ENCODE results near the gene YPEL1.

The YPEL1 gene

DNA sequence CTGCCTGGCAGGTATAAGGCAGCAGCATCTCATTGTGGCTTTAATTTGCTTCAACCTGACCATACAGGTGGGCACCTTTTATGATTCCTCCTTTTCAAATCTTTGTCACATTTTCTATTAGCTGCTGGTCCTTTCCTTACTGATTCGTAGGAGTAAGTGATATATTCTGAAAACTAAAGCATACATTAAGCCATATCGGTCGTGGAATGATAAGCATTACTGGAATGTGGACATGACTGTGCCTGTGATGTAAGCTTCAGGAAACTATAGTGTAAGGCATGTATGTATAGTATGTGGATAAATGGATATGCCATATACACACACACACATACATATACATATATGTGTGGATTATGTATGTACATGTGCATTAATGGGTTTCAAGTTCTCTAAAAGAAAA is 20.8 kb downstream of the YPEL1 start:
- Histone ChIP-seq H3K4me1 (ENCODE audit: insufficient read depth, low read length) (no peaks in the 10 kb centered on the region), H3K9me3 (ENCODE audit: insufficient read depth, low read depth, low read length) (no peaks in the 10 kb centered on the region), H3K36me3 (ENCODE audit: insufficient read depth, low read depth, low read length) (peaks cover 8% of the 10 kb centered on the region; the same call in 1 of the 2 replicates), H3K4me3 (ENCODE audit: low read length) (no peak overlapping the region), H3K27ac (ENCODE audit: low read length) (no peak overlapping the region), H3K9ac (ENCODE audit: low read depth, low read length) (no peak overlapping the region), H3K27me3 (ENCODE audit: insufficient read depth, low read length) (no peaks in the 10 kb centered on the region)

DNA sequence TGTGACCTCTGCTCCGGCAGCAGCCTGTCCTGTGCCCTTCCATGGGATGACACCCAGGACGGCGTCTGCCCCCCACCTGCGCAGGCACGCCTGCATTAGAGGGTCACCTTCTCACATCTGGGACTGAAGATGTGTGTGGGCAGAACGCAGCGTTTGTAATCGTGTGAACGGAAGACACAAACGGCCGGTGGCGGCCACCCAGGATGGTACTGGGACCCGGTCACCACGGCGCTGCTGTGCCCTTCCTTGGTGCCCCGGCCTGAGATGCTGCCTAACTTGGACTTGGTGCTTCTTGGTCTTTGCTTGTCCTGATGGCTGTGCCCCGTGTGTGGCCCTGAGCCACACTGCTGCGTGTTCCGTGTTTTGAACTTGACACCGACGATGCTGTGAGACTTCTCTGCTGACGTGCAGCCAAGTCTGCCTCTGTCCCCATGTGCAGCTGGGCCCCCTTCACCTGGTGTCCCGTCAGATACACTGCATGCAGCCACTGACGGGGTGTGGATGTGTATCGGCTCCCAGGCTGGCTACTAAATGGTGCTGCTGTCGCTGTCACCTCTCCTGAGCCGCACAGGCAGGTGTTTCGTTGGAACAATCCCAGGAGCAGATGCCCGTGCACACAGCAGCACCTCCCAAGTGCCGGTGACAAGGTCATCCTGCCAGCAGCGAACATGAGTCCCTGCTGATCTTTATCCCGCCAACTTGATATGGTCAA is 21.4 kb downstream of the YPEL1 start:
- no peak overlapping the region for H3K9ac ChIP-seq (ENCODE audit: low read depth, low read length)
- H3K27me3 ChIP-seq (ENCODE audit: insufficient read depth, low read length) = no peaks in the 10 kb centered on the region
- H3K36me3 ChIP-seq (ENCODE audit: insufficient read depth, low read depth, low read length) = peaks cover 8% of the 10 kb centered on the region; the same call in 1 of the 2 replicates
- no peaks in the 10 kb centered on the region for H3K4me1 ChIP-seq (ENCODE audit: insufficient read depth, low read length)
- no peak overlapping the region for H3K27ac ChIP-seq (ENCODE audit: low read length)
- H3K4me3 ChIP-seq (ENCODE audit: low read length) = no peak overlapping the region
- H3K9me3 ChIP-seq (ENCODE audit: insufficient read depth, low read depth, low read length) = no peaks in the 10 kb centered on the region

DNA sequence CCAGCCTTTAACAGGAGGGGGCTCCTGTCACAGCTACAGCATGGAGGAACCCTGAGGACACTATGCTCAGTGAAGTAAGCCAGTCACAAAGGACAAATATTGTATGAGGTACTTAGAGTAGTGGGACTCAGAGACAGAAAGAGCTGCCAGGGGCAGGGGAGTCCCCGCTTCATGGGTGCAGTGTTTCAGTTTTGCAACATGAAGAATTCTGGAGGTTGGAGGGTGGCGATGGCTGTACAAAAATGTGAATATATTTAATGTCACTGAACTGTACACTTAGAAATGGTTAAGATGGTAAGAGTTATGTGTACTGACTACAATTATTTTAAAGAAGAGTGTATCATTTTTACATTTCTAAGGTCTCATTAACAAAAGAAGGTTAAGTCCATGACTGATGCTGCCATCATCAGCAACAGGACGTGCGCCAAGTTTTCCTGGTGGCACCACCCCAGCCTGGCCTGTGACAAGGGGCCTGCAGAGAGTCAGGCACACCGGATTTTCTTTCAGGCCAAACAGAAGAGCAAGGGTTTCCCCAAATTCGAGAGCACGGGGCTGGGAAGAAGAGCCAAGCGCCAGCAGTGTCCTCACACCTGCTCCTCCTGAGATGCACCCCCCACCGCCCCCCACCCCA is 22.1 kb downstream of the YPEL1 start:
- H3K4me1 ChIP-seq (ENCODE audit: insufficient read depth, low read length) = no peaks in the 10 kb centered on the region
- H3K9ac ChIP-seq (ENCODE audit: low read depth, low read length) = no peak overlapping the region
- peaks cover 8% of the 10 kb centered on the region; the same call in 1 of the 2 replicates for H3K36me3 ChIP-seq (ENCODE audit: insufficient read depth, low read depth, low read length)
- no peak overlapping the region for H3K27ac ChIP-seq (ENCODE audit: low read length)
- no peak overlapping the region for H3K4me3 ChIP-seq (ENCODE audit: low read length)
- H3K9me3 ChIP-seq (ENCODE audit: insufficient read depth, low read depth, low read length) = no peaks in the 10 kb centered on the region
- no peaks in the 10 kb centered on the region for H3K27me3 ChIP-seq (ENCODE audit: insufficient read depth, low read length)

DNA sequence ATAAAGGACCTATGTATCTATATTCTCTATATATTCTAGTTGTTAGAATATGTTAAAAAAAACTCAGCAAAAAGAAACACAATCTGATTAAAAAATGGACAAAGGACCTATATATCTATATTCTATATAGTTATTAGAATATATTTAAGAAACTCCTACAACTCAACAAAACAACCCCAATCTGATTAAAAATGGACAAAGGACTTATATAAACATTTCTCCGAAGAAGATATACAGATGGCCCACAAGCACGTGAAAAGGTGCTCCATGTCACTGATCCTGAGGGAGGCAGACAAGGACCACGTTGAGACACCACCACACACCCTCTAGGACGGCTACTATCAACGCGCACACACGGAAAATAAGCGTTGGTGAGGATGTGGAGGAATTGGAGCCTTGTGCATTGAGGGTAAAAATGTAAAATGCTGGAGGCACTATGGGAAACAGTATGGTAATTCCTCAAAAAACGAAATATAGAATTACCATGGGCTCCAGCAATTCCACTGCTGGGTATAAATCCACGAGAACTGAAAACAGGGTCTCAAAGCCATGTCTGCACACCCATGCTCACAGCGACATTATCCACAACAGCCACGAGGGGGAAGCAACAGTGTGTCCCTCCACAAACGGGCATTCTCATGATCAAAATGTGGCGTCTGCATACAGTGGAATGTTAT is 22.7 kb downstream of the YPEL1 start:
- H3K9me3 ChIP-seq (ENCODE audit: insufficient read depth, low read depth, low read length) = no peaks in the 10 kb centered on the region
- H3K36me3 ChIP-seq (ENCODE audit: insufficient read depth, low read depth, low read length) = peaks cover 8% of the 10 kb centered on the region; the same call in 1 of the 2 replicates
- no peak overlapping the region for H3K27ac ChIP-seq (ENCODE audit: low read length)
- no peak overlapping the region for H3K4me3 ChIP-seq (ENCODE audit: low read length)
- no peaks in the 10 kb centered on the region for H3K4me1 ChIP-seq (ENCODE audit: insufficient read depth, low read length)
- no peak overlapping the region for H3K9ac ChIP-seq (ENCODE audit: low read depth, low read length)
- no peaks in the 10 kb centered on the region for H3K27me3 ChIP-seq (ENCODE audit: insufficient read depth, low read length)

DNA sequence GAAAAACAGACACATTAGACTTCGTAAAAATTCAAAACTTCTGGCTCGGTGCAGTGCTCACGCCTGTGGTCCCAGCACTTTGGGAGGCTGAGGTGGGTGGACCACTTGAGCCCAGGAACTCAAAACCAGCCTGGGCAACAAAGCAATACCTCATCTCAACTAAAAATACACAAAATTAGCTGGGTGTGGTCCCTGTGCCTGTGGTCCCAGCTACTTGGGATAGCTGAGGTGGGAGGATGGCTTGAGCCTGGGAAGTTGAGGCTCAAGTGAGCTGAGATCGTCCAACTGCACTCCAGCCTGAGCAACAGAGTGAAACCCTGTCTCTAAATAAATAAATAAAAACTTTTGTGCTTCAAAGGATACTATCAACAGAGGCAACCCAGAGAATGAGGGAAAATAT is 23.7 kb downstream of the YPEL1 start:
- Histone ChIP-seq H3K9ac (ENCODE audit: low read depth, low read length) (no peak overlapping the region), H3K9me3 (ENCODE audit: insufficient read depth, low read depth, low read length) (no peaks in the 10 kb centered on the region), H3K4me3 (ENCODE audit: low read length) (no peak overlapping the region), H3K36me3 (ENCODE audit: insufficient read depth, low read depth, low read length) (peaks cover 8% of the 10 kb centered on the region; the same call in 1 of the 2 replicates), H3K4me1 (ENCODE audit: insufficient read depth, low read length) (no peaks in the 10 kb centered on the region), H3K27ac (ENCODE audit: low read length) (no peak overlapping the region), H3K27me3 (ENCODE audit: insufficient read depth, low read length) (no peaks in the 10 kb centered on the region)

DNA sequence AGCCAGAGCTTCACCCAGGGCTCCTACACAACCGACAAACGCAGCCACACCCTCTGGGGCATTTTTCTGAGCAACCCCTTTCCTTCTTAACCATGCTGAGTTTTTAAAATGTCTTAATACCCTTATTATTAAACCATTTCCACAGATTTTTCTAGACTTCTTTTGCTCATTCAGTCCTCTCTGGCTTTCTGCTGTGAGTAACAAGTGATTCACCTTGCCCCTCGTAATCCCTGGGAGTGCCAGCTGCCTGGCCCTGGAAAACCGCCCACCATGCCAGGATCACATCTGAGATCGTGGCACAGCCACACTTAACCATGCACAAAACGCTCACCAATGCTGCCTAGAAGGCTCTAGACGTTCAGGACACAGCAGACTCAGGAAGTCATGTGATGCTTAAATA is 25.4 kb downstream of the YPEL1 start:
- Histone ChIP-seq H3K4me3 (ENCODE audit: low read length) (no peak overlapping the region), H3K9me3 (ENCODE audit: insufficient read depth, low read depth, low read length) (no peaks in the 10 kb centered on the region), H3K9ac (ENCODE audit: low read depth, low read length) (no peak overlapping the region), H3K36me3 (ENCODE audit: insufficient read depth, low read depth, low read length) (peaks cover 8% of the 10 kb centered on the region; the same call in 1 of the 2 replicates), H3K27me3 (ENCODE audit: insufficient read depth, low read length) (no peaks in the 10 kb centered on the region), H3K4me1 (ENCODE audit: insufficient read depth, low read length) (no peaks in the 10 kb centered on the region), H3K27ac (ENCODE audit: low read length) (no peak overlapping the region)

DNA sequence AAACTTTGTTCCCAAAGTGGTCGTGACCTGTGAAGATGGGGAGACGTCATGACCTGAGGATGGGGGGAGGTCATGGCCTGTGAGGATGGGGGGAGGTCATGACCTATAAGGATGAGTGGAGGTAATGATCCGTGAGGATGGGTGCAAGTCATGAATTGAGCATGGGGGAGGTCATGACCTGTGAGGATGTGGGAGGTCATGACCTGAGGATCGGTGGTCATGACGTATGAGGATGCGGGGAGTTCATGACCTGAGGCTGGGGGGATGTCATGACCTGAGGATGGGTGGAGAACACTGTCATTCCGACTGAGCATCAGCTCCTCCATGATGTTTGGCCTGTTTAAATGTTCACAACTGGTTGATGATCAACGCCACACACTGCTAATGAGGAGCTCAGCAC is 25.9 kb downstream of the YPEL1 start:
- Histone ChIP-seq H3K36me3 (ENCODE audit: insufficient read depth, low read depth, low read length) (peaks cover 8% of the 10 kb centered on the region; the same call in 1 of the 2 replicates), H3K27me3 (ENCODE audit: insufficient read depth, low read length) (no peaks in the 10 kb centered on the region), H3K9ac (ENCODE audit: low read depth, low read length) (no peak overlapping the region), H3K27ac (ENCODE audit: low read length) (no peak overlapping the region), H3K9me3 (ENCODE audit: insufficient read depth, low read depth, low read length) (no peaks in the 10 kb centered on the region), H3K4me1 (ENCODE audit: insufficient read depth, low read length) (no peaks in the 10 kb centered on the region), H3K4me3 (ENCODE audit: low read length) (no peak overlapping the region)

DNA sequence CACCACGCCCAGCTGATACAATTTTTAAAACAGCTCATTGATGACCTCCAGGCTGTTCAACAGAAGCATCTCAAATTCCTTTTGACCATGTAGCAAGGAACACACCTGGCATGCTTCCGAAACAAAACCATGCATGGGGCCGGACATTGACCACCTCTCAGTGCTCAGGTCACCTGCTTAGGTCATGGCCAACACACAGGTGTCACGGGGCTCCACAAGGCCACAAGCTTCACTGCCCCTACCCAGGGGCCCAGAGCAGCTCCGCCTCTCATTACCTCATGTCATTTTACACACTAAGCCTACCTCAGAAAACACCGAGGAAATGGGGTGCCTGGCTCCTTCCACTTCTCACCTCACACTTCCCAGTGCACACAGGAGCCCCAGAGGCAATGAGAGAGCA is 26.6 kb downstream of the YPEL1 start:
- Histone ChIP-seq H3K4me3 (ENCODE audit: low read length) (no peak overlapping the region), H3K4me1 (ENCODE audit: insufficient read depth, low read length) (no peaks in the 10 kb centered on the region), H3K27me3 (ENCODE audit: insufficient read depth, low read length) (no peaks in the 10 kb centered on the region), H3K9me3 (ENCODE audit: insufficient read depth, low read depth, low read length) (no peaks in the 10 kb centered on the region), H3K27ac (ENCODE audit: low read length) (no peak overlapping the region), H3K9ac (ENCODE audit: low read depth, low read length) (no peak overlapping the region), H3K36me3 (ENCODE audit: insufficient read depth, low read depth, low read length) (peaks cover 8% of the 10 kb centered on the region; the same call in 1 of the 2 replicates)

DNA sequence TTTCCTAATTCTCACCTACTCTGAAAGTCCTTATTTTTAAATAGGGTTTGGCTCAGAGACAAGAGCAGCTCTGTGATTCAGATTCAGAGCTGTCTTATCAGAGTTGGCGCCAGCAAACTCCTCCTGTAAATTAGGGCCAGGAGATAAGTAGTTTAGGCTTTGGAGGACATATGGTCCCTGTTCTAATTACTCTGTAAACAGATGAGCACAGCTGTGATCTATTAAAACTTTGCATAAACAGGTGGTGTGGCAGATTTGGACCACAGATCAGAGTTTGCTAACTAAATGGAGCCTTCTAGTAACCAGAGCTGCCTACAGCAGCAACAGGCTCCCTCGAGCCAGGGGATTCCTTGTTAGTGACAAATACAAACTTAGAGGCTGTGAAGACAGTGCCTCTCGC is 27.9 kb downstream of the YPEL1 start:
- Histone ChIP-seq H3K9ac (ENCODE audit: low read depth, low read length) (no peak overlapping the region), H3K4me3 (ENCODE audit: low read length) (no peak overlapping the region), H3K9me3 (ENCODE audit: insufficient read depth, low read depth, low read length) (no peaks in the 10 kb centered on the region), H3K27me3 (ENCODE audit: insufficient read depth, low read length) (no peaks in the 10 kb centered on the region), H3K4me1 (ENCODE audit: insufficient read depth, low read length) (no peaks in the 10 kb centered on the region), H3K27ac (ENCODE audit: low read length) (no peak overlapping the region), H3K36me3 (ENCODE audit: insufficient read depth, low read depth, low read length) (peaks cover 11% of the 10 kb centered on the region; the same call in 1 of the 2 replicates)

DNA sequence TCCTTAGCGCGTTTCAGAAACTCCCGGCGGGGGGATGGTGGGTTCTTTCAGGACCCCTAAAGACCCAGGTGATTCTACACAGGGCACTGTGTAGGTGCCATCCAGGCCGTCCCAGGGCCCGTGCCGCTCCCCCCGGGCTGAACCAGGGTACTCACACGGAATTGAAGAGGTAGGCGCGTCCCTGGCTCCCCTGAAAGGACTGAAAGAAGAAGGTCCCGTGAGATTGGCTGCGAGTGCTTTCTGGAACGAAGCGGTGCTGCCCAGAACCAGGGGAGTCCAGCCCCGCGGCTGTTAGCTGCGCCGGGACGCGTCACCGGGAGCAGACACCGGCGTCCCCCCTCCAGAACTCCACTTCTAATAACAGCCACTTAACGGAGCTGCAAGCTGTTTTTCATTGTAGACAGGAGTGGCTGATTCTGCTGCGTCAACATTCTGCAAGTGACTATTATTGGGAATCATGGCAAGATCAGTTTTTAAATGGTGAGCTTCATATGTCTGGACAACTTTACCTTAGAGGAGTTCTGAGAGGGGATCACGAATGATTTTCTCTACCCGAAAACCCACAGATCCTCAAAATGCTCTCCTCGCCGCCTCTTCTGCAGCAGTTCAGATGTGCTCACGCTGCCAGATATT is 31.8 kb downstream of the YPEL1 start:
- no peaks in the 10 kb centered on the region for H3K27me3 ChIP-seq (ENCODE audit: insufficient read depth, low read length)
- H3K4me3 ChIP-seq (ENCODE audit: low read length) = no peak overlapping the region
- H3K36me3 ChIP-seq (ENCODE audit: insufficient read depth, low read depth, low read length) = peaks cover 14% of the 10 kb centered on the region; the same call in 1 of the 2 replicates
- H3K9me3 ChIP-seq (ENCODE audit: insufficient read depth, low read depth, low read length) = no peaks in the 10 kb centered on the region
- no peak overlapping the region for H3K9ac ChIP-seq (ENCODE audit: low read depth, low read length)
- H3K27ac ChIP-seq (ENCODE audit: low read length) = no peak overlapping the region
- H3K4me1 ChIP-seq (ENCODE audit: insufficient read depth, low read length) = no peaks in the 10 kb centered on the region

DNA sequence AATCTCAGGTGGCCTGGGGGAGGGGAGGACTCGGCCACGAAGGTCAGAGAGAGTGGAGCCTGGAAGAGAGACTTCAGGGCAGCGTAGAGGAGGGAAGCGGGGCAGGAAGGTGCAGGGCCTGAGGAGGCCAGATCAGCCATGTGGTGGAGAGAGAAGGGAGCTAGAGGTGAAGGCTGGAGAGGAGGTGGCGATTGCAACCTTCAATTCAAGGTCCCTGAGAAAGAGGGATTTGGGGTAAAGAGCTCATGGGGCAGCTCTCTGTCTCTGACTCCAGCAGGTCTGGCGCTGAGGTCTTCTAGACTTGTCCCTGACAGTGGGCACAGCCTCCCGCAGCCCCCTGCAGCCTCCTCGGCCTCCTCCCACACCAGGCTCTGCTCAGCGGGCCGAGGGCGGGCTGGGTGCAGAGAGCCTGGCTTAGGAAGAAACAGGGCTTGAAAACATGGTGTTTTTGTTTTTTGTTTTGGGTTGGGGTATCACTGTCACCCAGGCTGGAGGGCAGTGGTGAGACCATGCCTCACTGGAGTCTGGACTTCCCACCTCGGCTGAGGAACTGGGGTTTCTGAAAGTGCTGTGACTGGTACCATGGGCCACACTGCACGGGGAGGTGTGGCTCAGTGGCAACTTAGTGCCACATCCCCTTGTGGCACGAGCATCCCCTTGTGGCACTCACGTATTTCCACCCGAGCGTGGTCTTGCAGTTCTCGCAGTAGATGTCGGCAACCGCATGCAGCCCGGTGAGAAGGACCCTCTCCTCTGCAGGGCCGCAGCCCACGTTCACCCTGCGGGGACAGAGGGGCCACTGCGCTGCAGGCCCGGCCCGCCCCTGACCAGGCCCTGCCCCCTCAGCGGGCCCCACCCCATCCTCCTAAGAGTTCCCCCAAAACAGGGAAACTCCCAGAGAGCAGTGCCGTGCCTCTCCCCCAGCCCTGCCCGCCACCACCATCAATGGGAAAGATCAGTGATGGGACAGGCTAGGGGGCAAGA is 32.6 kb downstream of the YPEL1 start:
- Histone ChIP-seq H3K9ac (ENCODE audit: low read depth, low read length) (no peak overlapping the region), H3K36me3 (ENCODE audit: insufficient read depth, low read depth, low read length) (peaks cover 21% of the 10 kb centered on the region; the same call in 1 of the 2 replicates), H3K4me3 (ENCODE audit: low read length) (no peak overlapping the region), H3K27ac (ENCODE audit: low read length) (no peak overlapping the region), H3K9me3 (ENCODE audit: insufficient read depth, low read depth, low read length) (no peaks in the 10 kb centered on the region), H3K4me1 (ENCODE audit: insufficient read depth, low read length) (no peaks in the 10 kb centered on the region), H3K27me3 (ENCODE audit: insufficient read depth, low read length) (no peaks in the 10 kb centered on the region)

Measured in iPS-20b (cell line).